Measurements from ENCODE around the gene NDFIP2. TPM values are rescaled to one million over a fixed set of nuclear protein-coding genes. Genes with fewer than 3 reads are reported as not detected.
"Not testable (repeated sequence)": the region's sequence is repeated elsewhere in the genome, so short reads cannot be mapped to it uniquely, and the experiment has no call there.

Gene NDFIP2
- total RNA-seq, 1 donor from 2014 or later: 84.1 TPM

DNA sequence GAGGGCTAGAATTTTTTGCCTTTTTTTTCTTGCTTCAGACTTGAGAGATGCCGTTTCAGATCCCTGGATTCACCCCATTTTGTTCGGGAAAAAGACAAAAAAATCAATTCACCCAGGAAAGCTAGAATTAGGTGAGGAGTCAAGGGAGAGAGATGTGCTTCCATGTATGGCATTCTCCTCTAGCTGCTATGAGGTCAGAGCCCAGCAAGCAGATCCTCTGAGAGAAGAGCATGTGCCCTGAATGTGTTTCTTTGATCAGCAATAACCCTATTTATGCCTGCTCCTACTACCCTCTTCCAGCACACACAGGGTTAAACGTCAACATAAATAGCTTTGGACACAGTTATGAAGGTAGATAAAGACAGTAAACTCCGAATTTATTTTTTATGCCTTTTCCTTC, 53.6 kb downstream of the NDFIP2 start:
- DNase-seq: no peak

DNA sequence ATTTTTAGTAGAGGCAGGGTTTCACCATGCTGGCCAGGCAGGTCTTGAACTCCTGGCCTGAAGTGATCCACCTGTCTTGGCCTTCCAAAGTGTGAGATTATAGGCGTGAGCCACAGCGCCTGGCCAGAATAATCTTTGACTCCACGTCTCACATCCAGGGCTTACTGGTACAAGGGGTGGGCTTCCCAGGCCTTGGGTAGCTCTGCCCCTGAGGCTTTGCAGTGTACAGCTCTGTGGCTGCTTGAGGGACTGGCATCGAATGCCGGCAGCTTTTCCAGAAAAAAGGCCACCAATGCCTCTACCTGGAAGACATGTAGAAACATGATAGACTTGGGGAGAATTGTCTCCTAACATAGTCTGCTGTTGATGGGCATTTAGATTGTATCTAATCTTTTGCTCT, 57.8 kb downstream of the NDFIP2 start:
- DNase-seq: no peak

DNA sequence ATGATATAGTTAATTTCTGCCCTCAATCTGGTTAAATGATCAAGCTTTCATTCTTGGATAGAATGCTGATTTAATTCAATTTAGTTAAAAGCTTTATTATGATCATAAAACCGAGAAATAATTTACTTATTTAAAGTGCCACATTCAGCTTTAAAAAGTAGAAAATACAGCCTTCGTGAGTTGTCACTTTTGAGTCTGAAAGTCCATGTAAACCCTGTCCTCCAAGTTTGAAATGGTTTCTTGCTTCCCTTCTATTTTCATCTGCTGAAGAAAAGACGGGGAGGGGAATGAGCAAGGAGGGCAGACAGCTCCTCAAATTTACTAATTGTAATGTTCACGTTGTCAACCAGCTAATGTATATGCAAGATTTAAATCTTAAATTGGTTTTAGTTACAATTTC, 59.5 kb downstream of the NDFIP2 start:
- no peak for DNase-seq

DNA sequence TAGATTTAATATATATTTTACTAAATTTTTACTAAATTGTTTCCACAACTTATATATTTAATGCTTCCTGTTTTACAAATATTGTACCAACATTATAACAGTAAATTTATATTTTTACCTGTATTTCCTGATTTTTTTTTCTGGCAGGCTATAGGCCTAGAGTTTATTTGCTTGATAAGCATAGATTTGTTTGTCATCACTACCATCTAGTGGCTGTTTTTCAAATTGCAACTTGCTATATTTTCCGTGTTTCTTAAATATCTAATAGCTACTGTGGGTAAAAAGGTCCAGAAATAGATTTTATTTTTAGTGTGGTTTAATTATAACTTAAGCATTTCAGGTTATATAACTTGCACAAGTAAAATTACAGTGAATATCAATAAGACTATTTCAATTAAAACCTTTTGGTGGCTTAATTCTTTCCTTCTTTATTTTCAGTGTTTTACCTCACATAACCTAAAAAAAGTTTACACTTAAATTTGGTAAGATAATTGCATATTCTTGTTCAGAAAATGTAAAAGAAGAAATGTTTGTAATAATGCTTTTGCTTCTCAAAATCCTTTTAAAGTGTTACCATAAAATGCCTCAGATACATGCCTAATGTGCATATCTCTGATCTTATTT, 60.6 kb downstream of the NDFIP2 start:
- DNase-seq: no peak

DNA sequence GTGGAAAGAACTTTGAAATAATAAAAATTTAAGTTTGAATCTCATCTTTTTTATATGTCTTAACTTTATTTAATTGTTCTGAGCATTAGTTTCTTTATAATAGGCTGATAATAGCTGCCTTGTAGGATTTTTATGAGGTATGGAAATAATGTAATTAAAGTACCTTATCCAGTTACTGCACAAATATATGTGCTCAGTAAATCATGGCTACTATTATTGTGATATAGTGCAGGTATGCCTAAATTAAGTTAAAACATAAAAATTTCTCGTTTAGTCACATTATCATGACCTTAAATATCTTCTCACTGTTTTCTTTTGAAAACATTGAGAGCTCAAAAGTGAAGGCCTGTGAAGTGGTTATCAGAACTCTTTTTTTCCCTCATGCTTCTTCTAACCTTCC, 62.9 kb downstream of the NDFIP2 start:
- DNase-seq: no peak

DNA sequence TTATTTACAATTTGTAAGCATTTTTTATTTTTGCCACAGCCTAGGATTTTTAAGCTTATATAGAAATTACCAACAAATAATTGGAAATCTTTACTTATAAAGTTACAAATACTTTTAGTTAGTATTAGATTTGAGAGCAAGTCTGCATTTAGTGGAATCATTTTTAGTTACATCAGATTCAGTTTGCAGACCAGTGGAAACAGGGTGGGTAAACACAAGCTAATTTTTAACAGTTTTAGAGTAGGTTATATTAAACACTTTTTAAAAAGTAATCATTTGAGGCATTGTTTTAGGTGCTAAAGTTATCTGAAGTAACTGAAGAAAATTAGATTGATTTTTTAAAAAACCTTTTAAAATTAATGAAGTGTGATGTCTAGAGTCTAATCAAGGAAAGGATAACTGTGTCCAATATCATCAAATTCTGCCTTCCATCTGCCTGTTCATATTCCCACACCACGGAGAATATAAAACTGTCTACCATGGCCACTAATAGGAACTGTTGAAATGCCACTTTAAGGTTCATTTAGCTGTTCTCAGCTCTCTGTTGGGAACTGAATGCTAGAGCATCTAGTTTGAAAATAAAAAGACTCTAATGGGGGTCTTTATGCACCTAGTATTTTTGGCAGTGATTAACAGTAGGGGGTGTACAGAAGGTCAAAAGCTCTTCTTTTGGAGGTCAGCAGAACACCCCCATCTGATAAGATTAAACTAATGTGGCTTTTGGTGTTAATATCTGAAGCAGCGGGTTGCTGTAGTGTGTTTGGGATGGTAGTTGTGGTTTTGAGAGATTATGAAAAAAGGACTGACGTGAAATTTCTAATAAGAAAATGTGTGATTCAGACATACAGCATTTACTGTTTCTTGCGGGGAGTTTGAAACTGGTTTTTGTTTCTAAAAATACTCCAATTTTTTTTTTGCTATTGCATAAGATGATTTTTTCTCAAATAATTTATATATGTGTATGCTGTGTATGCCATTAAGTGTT, 66.5 kb downstream of the NDFIP2 start:
- no peak for DNase-seq

DNA sequence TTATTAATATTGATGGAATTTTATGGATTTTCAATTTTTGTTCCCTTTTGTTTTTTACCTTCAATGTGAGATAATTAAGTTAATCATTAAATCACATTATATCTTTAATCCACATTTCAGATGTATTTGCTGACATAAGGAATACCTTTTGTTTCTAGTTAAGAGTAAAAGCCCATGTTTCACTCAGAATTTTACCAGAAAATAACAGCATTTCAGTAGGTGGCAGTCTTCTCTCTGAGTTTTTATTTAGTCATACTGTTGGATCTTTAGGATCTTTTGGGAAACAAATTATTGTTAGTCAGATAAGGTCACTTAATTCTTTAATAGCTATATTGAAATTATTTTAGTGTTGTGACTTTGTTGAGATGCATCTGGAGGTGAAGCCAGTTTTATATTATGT, 67.9 kb downstream of the NDFIP2 start:
- no peak for DNase-seq

DNA sequence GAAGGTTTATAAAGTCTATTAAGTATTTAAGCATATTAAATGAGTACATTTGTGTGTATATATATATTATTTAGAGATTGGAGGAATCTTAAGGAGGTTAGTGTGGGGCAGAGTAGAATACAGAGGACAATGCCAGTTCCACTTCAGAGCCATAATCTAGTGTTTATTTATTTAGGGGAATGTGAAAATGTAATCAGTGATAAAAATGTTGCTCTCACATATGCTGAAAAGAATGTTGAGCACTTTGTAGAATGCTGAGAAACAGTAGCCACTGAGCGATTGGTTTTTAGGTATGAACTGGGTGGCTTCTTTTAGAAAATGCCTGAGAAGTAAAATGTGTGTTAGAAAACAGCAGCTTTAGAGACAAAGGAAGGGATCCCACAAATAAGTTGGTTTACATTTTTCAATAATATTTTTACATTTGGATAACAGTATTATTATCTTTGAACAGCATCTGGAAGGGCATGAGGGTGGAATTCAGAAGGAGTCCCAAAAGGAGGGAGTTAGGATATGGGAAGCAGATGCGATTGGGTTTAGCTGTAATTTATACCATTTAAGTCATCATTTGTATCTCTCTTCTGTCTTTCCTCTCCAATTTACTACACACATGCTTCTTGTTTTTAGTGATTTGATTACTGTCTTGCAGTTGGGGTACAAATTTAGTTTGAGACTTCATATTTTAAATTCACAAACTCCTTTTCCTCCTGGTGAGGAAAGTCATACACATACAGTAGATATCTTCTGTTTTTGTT, 68.6 kb downstream of the NDFIP2 start:
- DNase-seq: no peak

DNA sequence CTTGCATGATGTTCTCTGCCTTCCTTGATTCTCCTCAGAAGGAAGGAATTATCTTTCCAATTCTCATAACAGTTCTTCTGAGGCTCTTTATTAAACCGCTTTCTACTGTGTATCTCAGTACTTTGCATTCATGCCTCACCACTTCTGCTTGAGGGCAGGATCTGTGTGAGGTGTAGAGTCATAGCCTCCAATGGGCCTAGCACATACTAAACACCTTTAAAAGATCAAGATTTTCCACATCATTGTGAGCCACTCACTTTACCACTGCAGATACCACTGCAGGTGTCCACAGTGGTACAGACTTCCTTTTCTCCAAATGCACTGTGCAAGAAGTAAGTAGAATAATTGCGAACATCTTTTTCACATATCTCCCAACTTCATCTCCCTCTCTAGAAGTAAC, 76.7 kb downstream of the NDFIP2 start:
- no peak for DNase-seq

DNA sequence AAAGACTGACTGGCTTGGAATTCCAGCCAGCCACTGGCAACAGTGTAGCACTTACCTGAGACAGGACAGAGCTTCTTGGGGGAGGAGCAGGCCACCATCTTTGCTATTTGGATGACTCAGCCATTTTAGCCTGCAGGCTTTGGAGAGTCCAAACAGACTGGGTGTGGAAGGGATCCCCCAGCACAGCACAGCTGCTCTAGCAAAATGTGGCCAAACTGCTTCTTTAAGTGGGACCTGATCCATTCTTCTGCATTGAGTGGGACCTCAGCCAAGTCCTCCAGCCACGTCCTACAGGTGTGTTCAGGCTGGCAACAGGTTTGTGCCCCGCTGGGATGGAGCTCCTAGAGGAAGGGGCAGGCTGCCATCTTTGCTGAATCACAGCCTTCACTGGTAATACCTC, 80.0 kb downstream of the NDFIP2 start:
- no peak for DNase-seq

DNA sequence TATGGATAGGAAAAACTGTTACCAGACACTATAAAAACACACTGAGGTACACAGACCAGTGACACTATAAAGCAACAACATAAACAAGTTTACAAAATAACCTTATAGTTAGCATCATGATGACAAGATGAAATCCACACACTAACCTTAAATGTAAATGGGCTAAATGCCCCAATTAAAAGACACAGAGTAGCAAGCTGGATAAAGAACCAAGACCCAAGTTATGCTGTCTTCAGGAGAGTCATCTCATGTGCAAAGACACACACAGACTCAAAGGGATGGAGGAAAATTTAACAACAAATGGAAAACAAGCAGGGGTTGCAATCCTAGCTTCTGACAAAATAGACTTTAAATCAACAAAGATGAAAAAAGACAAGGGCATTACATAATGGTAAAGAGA, 81.6 kb downstream of the NDFIP2 start:
- no peak for DNase-seq

DNA sequence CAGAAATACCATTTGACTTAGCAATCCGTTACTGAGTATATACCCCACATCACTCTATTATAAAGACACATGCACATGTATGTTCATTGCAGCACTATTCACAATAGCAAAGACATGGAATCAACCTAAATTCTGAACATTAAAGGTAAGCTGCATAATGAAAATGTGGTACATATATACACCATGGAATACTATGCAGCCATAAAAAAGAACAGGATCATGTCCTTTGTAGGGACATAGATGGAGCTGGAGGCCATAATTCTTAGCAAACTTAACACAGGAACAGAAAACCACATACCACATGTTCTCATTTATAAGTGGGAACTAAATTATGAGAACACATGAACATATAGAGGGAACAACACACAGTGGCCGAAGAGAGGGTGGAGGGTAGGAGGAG, 85.2 kb downstream of the NDFIP2 start:
- no peak for DNase-seq

DNA sequence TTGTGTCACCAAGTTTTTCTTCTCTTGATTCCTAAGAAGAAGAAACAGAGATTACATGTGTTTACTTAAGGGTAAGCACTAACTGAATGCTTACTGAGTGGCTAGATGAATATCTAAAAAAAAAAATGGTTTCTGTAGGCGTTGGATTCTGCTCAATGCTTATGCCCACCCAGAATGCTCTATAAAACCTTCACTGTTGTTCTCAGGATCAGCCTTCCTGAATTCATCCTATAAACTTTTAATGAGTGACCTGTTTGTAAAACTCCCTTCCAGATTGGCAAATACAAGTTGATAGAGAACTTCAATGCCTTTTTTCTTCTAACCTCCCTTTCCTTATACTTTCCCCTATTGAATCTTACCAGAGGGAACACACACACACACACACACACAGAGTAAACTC, 90.2 kb downstream of the NDFIP2 start:
- no peak for DNase-seq

DNA sequence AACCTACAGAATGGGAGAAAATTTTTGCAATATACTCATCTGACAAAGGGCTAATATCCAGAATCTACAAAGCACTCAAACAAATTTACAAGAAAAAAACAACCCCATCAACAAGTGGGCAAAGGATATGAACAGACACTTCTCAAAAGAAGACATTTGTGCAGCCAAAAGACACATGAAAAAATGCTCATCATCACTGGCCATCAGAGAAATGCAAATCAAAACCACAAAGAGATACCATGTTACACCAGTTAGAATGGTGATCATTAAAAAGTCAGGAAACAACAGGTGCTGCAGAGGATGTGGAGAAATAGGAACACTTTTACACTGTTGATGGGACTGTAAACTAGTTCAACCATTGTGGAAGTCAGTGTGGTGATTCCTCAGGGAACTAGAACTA, 92.9 kb downstream of the NDFIP2 start:
- not testable (repeated sequence) for DNase-seq

DNA sequence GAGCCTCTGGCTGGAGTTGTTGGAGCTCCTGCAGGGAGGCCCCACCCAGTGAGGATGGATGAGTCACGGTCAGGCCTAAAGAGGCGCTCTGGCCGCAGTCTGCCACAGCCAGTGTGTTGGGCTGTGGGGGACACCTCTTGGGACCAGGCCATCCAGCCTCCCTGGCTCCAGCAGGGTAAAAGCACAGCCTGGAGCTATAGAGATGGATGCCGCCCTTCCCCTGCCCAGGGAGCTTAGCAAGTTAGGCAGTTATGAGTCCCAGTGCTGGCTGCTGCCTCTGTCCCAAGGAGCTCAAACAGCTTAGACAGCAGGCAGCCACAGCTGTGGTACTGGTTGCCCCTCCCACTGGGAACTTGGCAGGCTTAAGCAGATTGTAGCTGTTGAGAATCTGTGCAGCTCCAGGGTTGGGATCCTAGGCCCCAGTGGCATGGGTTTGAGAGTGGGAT, 100.9 kb downstream of the NDFIP2 start:
- DNase-seq: no peak

DNA sequence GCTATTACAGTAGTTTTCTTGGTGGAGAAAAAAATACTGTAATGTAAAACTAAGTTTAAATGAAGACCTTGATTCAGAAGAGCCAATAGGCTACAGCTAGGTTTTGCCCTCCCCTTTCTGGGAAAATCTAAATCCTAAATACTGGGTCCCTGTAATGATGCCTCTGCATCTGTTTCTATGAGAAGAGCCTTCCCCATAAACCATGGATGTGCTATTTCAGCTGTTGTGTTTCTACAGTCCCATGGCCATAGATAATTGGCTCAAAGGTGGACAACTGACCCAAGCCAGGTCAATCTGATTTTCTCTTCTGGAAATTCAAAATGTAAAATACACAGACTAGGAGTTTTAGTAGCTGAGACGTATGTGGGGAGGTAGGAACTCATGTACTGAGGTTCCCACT, 101.9 kb downstream of the NDFIP2 start:
- DNase-seq: no peak

DNA sequence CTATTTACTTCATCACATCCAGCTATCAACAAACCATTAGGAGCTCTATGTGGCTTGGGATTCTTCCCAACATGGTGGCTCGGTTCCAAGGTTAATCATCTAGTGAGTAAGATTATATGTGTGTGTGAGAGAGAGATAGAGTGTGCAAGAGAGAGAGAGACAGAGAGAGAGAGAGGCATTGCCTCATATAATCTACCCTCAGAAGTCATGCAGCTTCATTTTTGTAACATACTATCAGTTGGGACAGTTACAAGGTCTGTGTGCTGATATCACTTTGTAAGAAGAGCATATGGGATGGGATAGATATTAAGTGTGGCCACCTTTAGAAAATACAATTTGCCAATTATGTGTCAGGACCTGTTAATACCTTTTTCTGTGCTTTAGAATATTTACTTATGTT, 104.1 kb downstream of the NDFIP2 start:
- no peak for DNase-seq

DNA sequence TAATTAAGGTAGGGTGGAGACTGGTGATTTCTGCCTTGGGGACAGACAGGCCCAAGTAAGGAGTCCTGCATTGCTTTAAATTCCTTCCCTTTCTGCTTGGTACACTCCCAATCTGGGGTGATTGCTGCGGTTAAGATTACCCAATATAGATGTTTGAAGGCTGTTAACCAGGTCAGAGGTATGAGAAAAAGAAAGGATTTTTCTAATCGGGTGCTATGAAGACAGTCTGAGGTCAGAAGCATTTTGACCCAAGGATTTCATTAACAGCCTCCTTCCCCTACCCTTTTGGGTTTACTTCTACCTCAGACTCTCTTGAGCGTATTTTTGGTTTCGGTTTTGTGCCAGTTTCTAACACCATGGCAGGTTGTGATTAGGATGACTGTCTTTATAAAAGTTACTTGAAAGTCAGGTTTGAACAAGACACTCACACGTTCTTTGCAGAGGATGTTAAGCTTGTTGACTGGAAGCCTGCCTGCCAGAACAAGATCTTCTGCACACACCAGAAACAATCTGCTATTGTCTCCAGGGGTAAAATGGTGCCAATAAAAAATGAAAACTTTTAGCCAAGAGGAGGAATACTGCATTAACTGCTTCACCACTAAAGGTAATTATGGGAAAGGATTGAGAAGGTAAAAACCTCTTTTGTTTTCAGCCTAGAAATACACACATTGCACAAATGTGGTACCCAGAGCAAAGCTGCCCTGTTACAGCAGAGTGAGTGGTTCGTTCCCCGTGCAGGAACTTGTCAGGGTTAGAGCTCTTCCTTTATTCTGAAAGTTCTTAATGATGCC, 108.8 kb downstream of the NDFIP2 start:
- DNase-seq: no peak

DNA sequence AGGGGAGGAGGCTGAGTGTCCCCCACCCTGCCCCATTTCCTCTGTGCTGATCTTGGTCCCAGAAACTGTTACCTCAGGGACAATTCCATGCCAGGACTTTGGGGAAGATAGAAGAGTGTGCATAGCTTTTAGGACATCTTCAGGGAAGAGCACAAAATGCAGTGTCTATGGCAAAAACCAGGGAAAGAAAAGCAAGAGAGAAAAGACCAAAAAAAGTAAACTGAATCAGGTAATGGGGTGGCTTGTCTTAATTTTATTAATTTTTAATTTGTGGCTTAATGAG, 109.4 kb downstream of the NDFIP2 start:
- DNase-seq: no peak

DNA sequence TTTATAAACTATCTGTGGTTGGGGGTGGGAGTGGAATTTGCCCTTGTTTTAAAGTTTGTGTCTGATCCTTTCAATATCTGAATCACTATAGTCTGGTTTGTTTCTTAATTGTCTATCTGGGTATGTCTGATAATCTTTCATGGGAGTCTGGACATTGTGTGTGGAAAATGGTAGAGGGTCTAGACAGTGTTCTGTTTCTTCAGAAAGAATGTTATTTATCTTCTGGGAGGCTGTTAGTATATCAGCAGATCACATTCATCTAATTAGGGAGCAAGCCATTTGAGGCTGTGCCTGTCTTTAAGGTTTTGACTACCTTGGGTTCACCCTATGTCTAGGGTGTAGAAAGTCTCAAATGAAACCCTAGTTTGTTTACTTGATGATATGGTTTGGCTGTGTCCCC, 110.5 kb downstream of the NDFIP2 start:
- no peak for DNase-seq

DNA sequence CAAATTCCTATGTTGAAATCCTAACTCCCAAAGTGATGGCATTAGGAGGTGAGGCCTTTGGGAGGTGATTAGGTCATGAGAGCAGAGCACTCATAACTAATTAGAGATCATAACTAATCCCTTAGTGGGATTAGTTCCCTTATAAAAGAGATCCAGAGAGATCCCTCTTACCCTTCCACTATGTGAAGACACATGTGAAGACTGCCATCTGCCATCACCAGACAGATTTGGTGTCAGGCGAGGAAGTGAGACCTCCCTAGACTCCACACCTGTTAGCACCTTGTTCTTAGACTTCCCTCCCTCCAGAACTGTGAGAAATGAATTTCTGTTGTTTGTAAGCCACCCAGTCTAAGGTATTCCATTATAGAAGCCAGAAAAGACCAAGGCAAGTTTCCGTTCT, 112.2 kb downstream of the NDFIP2 start:
- DNase-seq: no peak

DNA sequence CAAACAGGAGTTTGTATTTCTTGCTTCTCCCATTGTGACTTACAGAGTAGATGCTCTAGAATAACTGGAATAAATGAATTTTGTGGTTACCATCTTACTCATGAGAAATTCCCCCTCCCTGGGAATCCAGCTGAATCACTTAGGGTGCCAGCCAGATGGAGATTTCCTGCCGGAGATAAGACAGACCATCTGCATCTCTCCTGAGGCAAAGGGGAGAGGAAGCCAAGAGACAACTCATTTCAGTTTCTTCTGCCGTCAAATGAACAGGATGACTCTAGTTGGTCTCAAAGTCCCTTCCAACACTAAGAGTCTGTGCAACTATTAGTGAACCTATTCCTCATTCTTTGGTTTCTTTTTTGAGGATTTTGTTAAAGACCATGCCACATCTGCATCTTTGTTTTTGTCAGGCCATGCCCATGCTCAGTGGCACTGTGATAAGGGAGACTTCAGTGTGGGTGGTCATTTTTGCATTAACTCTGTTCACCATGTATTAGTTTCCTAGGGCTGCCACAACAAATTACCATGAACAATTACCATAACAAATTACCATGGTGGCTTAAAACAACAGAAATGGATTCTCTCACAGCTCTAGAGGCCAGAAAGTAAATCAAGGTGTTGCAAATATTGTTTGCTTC, 112.8 kb downstream of the NDFIP2 start:
- no peak for DNase-seq
